GM12878 (cell line): Measurements from ENCODE around the gene B3GALT4. TPM values are rescaled to one million over a fixed set of nuclear protein-coding genes. Genes with fewer than 3 reads are reported as not detected.

Experiments used
- ASH2L ChIP-seq: fragments of 300-600, 200-600 bp; sonication (generic); IDR thresholded peaks from 2 replicates; pipeline ENCODE4 v1.6.1; 2017; ENCODE audit warnings: low read depth, mild to moderate bottlenecking, borderline replicate concordance
- ATF7 ChIP-seq: fragments of 450-650 bp; IDR thresholded peaks from 2 replicates; pipeline ENCODE4 v1.6.1; 2016; ENCODE audit warnings: low read depth, mild to moderate bottlenecking
- CHD1 ChIP-seq: IDR thresholded peaks from 2 replicates; pipeline ENCODE4 v1.6.1; 2012; ENCODE audit warnings: low read depth, low read length, improper control_type of control experiment
- EZH2 ChIP-seq: IDR thresholded peaks from 2 replicates; pipeline ENCODE4 v1.6.1; 2012; ENCODE audit warnings: low read depth, mild to moderate bottlenecking, control low read depth, inconsistent platforms, low read length, borderline replicate concordance; ENCODE audit not compliant: control insufficient read depth
- GABPA ChIP-seq: IDR thresholded peaks from 2 replicates; pipeline ENCODE4 v1.6.1; 2014; ENCODE audit warnings: antibody characterized with exemption, low read depth, mild to moderate bottlenecking, inconsistent platforms
- HDAC6 ChIP-seq: fragments of 200-600 bp; sonication (generic); IDR thresholded peaks from one replicate; pipeline ENCODE4 v1.8.0; 2017; ENCODE audit warnings: antibody characterized with exemption; ENCODE audit not compliant: unreplicated experiment
- PAX5 ChIP-seq: IDR thresholded peaks from 2 replicates; pipeline ENCODE4 v1.6.1; 2011; ENCODE audit warnings: low read depth, low read length, borderline replicate concordance
- POLR2AphosphoS5 ChIP-seq: IDR thresholded peaks from 2 replicates; pipeline ENCODE4 v1.6.1; 2011; ENCODE audit warnings: mild to moderate bottlenecking, low read length, inconsistent platforms
- POU2F2 ChIP-seq: IDR thresholded peaks from 3 replicates; pipeline ENCODE4 v1.6.1; 2011; ENCODE audit warnings: low read depth, mild to moderate bottlenecking, low read length, borderline replicate concordance
- SIN3A ChIP-seq: IDR thresholded peaks from 2 replicates; pipeline ENCODE4 v1.6.1; 2012; ENCODE audit warnings: low read depth, low read length, improper control_type of control experiment
- SIX5 ChIP-seq: IDR thresholded peaks from 2 replicates; pipeline ENCODE4 v1.6.1; 2011; ENCODE audit warnings: mild to moderate bottlenecking, low read depth, low read length, moderate library complexity; ENCODE audit not compliant: severe bottlenecking
- SMAD5 ChIP-seq: IDR thresholded peaks from 2 replicates; pipeline ENCODE4 v1.6.1; 2016; ENCODE audit warnings: antibody characterized with exemption, low read depth
- SMC3 ChIP-seq: IDR thresholded peaks from 2 replicates; pipeline ENCODE4 v1.6.1; 2011; ENCODE audit warnings: low read length, improper control_type of control experiment, borderline replicate concordance
- STAT1 ChIP-seq: fragments of 450-650 bp; conservative IDR thresholded peaks from 2 replicates; pipeline ENCODE4 v1.6.1; 2014; ENCODE audit warnings: antibody characterized with exemption, mild to moderate bottlenecking
- STAT3 ChIP-seq: IDR thresholded peaks from 2 replicates; pipeline ENCODE4 v1.6.1; 2011; ENCODE audit warnings: low read depth, low read length, improper control_type of control experiment
- YBX1 ChIP-seq: fragments of 450-650 bp; IDR thresholded peaks from 2 replicates; pipeline ENCODE4 v1.6.1; 2016; ENCODE audit warnings: antibody characterized with exemption
- YY1 ChIP-seq: IDR thresholded peaks from 2 replicates; pipeline ENCODE4 v1.6.1; 2011; ENCODE audit warnings: low read depth, mild to moderate bottlenecking, low read length
- ZNF592 ChIP-seq: fragments of 450-650 bp; IDR thresholded peaks from 2 replicates; pipeline ENCODE4 v1.6.1; 2017; ENCODE audit warnings: mild to moderate bottlenecking, moderate library complexity
- polyA plus RNA-seq, 11 experiments: library from polyadenylated mRNA; depleted of rRNA in 4 of 11; unstranded in 6 of 11; stranded (reverse) in 5 of 11; fragments of >200 nt; fragmentation: Nextera tagmentation in 4 of 11; fragmentation: Illumina TruSeq in 1 of 11; extraction: Ambion mirVana in 4 of 11; extraction: Trizol in 1 of 11; gene quantifications; 1 replicate in 1 of 11; 2 replicates in 10 of 11; pipeline versions ENCODE4 v1.2.1 to v1.2.3, GENCODE V29; 2011 to 2016; ENCODE audit warnings: inconsistent platforms in 2 of 11, missing spikeins in 2 of 11, low read depth in 1 of 11
- total RNA-seq, 4 experiments: library from RNA; depleted of rRNA in 3 of 4; stranded (reverse); fragments of >200 nt in 3 of 4; fragmentation: Illumina TruSeq in 1 of 4; extraction: Trizol in 1 of 4; gene quantifications; 2 replicates each; pipeline versions ENCODE4 v1.2.1 to v1.2.3, GENCODE V29; 2013 to 2021
- TF ChIP-seq, protein P1 (sequence below): fragments of 450-650 bp; IDR thresholded peaks from 2 replicates; pipeline ENCODE4 v1.6.1; 2018; ENCODE audit warnings: mild to moderate bottlenecking, low read depth, moderate library complexity; ENCODE audit not compliant: partially characterized antibody
- TF ChIP-seq, protein P2 (sequence below): fragments of 450-650 bp; IDR thresholded peaks from 2 replicates; pipeline ENCODE4 v1.6.1; 2016; ENCODE audit warnings: mild to moderate bottlenecking
- TF ChIP-seq, protein P3 (sequence below): IDR thresholded peaks from 2 replicates; pipeline ENCODE4 v1.6.1; 2012; ENCODE audit warnings: low read depth, low read length, improper control_type of control experiment

Gene B3GALT4
- total and polyA plus RNA-seq, 10 of the 15 experiments (the other 5 are each of a cell fraction or from before 2014, with no cell fraction given) = 0.27 to 8.2 (median 2.6) TPM

GRCh38 chr6:33313709-33314514 is 37.0 kb downstream of the B3GALT4 start, which contains the start of gene TAPBP (continued):
- TF ChIP-seq SIX5 = no peak
- peak; percentile 8; the same call in 1 of the 2 replicates for TF ChIP-seq PAX5
- TF ChIP-seq YY1 = peak; percentile 90
- TF ChIP-seq SMAD5 = peak; percentile 70; the same call in 1 of the 2 replicates
- TF ChIP-seq POLR2AphosphoS5 = peak; percentile 83
- TF ChIP-seq GABPA = no peak
- TF ChIP-seq ATF7 = peak; percentile 37; the same call in 1 of the 2 replicates
- no peak; the same call in 1 of the 3 replicates for TF ChIP-seq POU2F2
- TF ChIP-seq SIN3A = no peak
- no peak for TF ChIP-seq HDAC6
- TF ChIP-seq YBX1 = no peak
- TF ChIP-seq ASH2L = no peak
- no peak for TF ChIP-seq STAT1
- no peak for TF ChIP-seq SMC3
- TF ChIP-seq, protein P1, sequence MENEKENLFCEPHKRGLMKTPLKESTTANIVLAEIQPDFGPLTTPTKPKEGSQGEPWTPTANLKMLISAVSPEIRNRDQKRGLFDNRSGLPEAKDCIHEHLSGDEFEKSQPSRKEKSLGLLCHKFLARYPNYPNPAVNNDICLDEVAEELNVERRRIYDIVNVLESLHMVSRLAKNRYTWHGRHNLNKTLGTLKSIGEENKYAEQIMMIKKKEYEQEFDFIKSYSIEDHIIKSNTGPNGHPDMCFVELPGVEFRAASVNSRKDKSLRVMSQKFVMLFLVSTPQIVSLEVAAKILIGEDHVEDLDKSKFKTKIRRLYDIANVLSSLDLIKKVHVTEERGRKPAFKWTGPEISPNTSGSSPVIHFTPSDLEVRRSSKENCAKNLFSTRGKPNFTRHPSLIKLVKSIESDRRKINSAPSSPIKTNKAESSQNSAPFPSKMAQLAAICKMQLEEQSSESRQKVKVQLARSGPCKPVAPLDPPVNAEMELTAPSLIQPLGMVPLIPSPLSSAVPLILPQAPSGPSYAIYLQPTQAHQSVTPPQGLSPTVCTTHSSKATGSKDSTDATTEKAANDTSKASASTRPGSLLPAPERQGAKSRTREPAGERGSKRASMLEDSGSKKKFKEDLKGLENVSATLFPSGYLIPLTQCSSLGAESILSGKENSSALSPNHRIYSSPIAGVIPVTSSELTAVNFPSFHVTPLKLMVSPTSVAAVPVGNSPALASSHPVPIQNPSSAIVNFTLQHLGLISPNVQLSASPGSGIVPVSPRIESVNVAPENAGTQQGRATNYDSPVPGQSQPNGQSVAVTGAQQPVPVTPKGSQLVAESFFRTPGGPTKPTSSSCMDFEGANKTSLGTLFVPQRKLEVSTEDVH = peak; percentile 35
- TF ChIP-seq EZH2 = no peak
- no peak for TF ChIP-seq STAT3
- TF ChIP-seq ZNF592 = no peak
- TF ChIP-seq CHD1 = no peak
- TF ChIP-seq, protein P2, sequence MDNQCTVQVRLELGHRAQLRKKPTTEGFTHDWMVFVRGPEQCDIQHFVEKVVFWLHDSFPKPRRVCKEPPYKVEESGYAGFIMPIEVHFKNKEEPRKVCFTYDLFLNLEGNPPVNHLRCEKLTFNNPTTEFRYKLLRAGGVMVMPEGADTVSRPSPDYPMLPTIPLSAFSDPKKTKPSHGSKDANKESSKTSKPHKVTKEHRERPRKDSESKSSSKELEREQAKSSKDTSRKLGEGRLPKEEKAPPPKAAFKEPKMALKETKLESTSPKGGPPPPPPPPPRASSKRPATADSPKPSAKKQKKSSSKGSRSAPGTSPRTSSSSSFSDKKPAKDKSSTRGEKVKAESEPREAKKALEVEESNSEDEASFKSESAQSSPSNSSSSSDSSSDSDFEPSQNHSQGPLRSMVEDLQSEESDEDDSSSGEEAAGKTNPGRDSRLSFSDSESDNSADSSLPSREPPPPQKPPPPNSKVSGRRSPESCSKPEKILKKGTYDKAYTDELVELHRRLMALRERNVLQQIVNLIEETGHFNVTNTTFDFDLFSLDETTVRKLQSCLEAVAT = peak; percentile 84
- TF ChIP-seq, protein P3, sequence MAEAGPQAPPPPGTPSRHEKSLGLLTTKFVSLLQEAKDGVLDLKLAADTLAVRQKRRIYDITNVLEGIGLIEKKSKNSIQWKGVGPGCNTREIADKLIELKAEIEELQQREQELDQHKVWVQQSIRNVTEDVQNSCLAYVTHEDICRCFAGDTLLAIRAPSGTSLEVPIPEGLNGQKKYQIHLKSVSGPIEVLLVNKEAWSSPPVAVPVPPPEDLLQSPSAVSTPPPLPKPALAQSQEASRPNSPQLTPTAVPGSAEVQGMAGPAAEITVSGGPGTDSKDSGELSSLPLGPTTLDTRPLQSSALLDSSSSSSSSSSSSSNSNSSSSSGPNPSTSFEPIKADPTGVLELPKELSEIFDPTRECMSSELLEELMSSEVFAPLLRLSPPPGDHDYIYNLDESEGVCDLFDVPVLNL = no peak
